ENCODE measurements around the gene PPHLN1. TPM values are rescaled to one million over a fixed set of nuclear protein-coding genes. Genes with fewer than 3 reads are reported as not detected.

PPHLN1 gene
- total RNA-seq, 1 donor from 2014 or later: 50.3 TPM

DNA sequence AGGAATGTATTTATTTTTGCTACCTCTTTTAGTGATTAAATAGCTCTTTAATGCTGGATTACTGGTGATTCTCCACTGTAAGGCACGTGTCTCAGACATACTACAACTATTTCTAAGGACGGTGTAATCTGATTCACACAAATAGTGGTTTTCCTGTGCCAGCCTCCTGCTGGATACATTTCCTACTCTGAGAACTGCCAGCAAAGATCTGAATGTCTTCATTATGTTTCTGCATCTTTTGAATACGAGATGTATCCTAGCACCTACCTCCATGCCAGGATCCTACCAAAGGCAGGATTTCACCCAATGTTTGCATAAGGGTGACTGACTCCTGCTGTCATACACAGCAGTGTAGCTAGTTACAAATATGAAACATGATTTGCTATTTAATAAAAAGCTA is 143.0 kb downstream of the PPHLN1 start:
- peaks cover 17% of the 10 kb centered on the region for H3K36me3 Mint-ChIP-seq (ENCODE audit: low read depth, unreplicated experiment)
- DNase-seq (ENCODE audit: low spot score): no peak
- no peak for TF ChIP-seq CTCF (IDR thresholded peaks at IDR 0.05; ENCODE audit: unreplicated experiment)
- no peaks in the 10 kb centered on the region for H3K27me3 Mint-ChIP-seq (ENCODE audit: unreplicated experiment)
- H3K27ac Mint-ChIP-seq (ENCODE audit: unreplicated experiment): no peak overlapping the region
- H3K9me3 Mint-ChIP-seq (ENCODE audit: unreplicated experiment): no peaks in the 10 kb centered on the region
- H3K4me3 Mint-ChIP-seq (ENCODE audit: unreplicated experiment): no peak overlapping the region
- peaks cover 25% of the 10 kb centered on the region for H3K4me1 Mint-ChIP-seq (ENCODE audit: unreplicated experiment)

- H3K4me3 Mint-ChIP-seq (ENCODE audit: unreplicated experiment): no peak overlapping the region
- H3K27me3 Mint-ChIP-seq (ENCODE audit: unreplicated experiment): no peaks in the 10 kb centered on the region
- H3K36me3 Mint-ChIP-seq (ENCODE audit: low read depth, unreplicated experiment): peaks cover 16% of the 10 kb centered on the region
- H3K4me1 Mint-ChIP-seq (ENCODE audit: unreplicated experiment): peaks cover 25% of the 10 kb centered on the region
- no peak for DNase-seq (ENCODE audit: low spot score)
- H3K27ac Mint-ChIP-seq (ENCODE audit: unreplicated experiment): no peak overlapping the region
- H3K9me3 Mint-ChIP-seq (ENCODE audit: unreplicated experiment): no peaks in the 10 kb centered on the region
- no peak for TF ChIP-seq CTCF (IDR thresholded peaks at IDR 0.05; ENCODE audit: unreplicated experiment)
Measured at GRCh38 chr12:42469355-42470175, 143.6 kb downstream of the PPHLN1 start.

GRCh38 chr12:42472376-42472775 is 146.4 kb downstream of the PPHLN1 start:
- Mint-ChIP-seq H3K9me3 (ENCODE audit: unreplicated experiment) (no peaks in the 10 kb centered on the region), H3K4me3 (ENCODE audit: unreplicated experiment) (no peak overlapping the region), H3K27ac (ENCODE audit: unreplicated experiment) (no peak overlapping the region), H3K4me1 (ENCODE audit: unreplicated experiment) (peaks cover 29% of the 10 kb centered on the region), H3K36me3 (ENCODE audit: low read depth, unreplicated experiment) (peaks cover 4% of the 10 kb centered on the region), H3K27me3 (ENCODE audit: unreplicated experiment) (no peaks in the 10 kb centered on the region)
- TF ChIP-seq CTCF (IDR thresholded peaks at IDR 0.05; ENCODE audit: unreplicated experiment): no peak
- no peak for DNase-seq (ENCODE audit: low spot score)

- H3K4me3 Mint-ChIP-seq (ENCODE audit: unreplicated experiment): no peak overlapping the region
- no peak for TF ChIP-seq CTCF (IDR thresholded peaks at IDR 0.05; ENCODE audit: unreplicated experiment)
- no peak overlapping the region for H3K27ac Mint-ChIP-seq (ENCODE audit: unreplicated experiment)
- H3K4me1 Mint-ChIP-seq (ENCODE audit: unreplicated experiment): peaks cover 32% of the 10 kb centered on the region
- H3K9me3 Mint-ChIP-seq (ENCODE audit: unreplicated experiment): no peaks in the 10 kb centered on the region
- no peaks in the 10 kb centered on the region for H3K27me3 Mint-ChIP-seq (ENCODE audit: unreplicated experiment)
- no peak for DNase-seq (ENCODE audit: low spot score)
- peaks cover 4% of the 10 kb centered on the region for H3K36me3 Mint-ChIP-seq (ENCODE audit: low read depth, unreplicated experiment)
Measured at GRCh38 chr12:42473130-42473529, 147.2 kb downstream of the PPHLN1 start.

- no peaks in the 10 kb centered on the region for H3K27me3 Mint-ChIP-seq (ENCODE audit: unreplicated experiment)
- H3K9me3 Mint-ChIP-seq (ENCODE audit: unreplicated experiment): no peaks in the 10 kb centered on the region
- H3K27ac Mint-ChIP-seq (ENCODE audit: unreplicated experiment): no peak overlapping the region
- H3K4me3 Mint-ChIP-seq (ENCODE audit: unreplicated experiment): no peak overlapping the region
- peaks cover 4% of the 10 kb centered on the region for H3K36me3 Mint-ChIP-seq (ENCODE audit: low read depth, unreplicated experiment)
- peaks cover 32% of the 10 kb centered on the region for H3K4me1 Mint-ChIP-seq (ENCODE audit: unreplicated experiment)
- no peak for DNase-seq (ENCODE audit: low spot score)
- TF ChIP-seq CTCF (IDR thresholded peaks at IDR 0.05; ENCODE audit: unreplicated experiment): no peak
Measured at GRCh38 chr12:42473561-42473960, 147.6 kb downstream of the PPHLN1 start.

Measured in endothelial cell (in vitro differentiated cells).